Body of pancreas (tissue), 4 donors: ENCODE data around the gene HPS6. TPM values are rescaled to one million over a fixed set of nuclear protein-coding genes. Genes with fewer than 3 reads are reported as not detected.

Experiments
- ATAC-seq: fragments of 150-250 bp; one replicate; pipeline ENCODE4 v1.9.1; 2016
- DNase-seq, 4 donors: peaks; one replicate each; pipeline ENCODE4 v3.0.0-alpha.2; 2019
- H3K27ac ChIP-seq, 4 donors: fragments of 200-600 bp; sonication (generic); 1 replicate in 3 of 4; 2 replicates in 1 of 4; pipeline versions ENCODE4 v1.5.1 to v1.6.1; 2016 to 2019; ENCODE audit warnings: mild to moderate bottlenecking in 1 of 4, mixed read lengths in 1 of 4, moderate library complexity in 1 of 4
- H3K27me3 ChIP-seq, 2 donors: fragments of 200-600 bp; sonication (generic); one replicate each; pipeline ENCODE4 v1.6.0; 2016; ENCODE audit warnings: mild to moderate bottlenecking in 1 of 2
- H3K36me3 ChIP-seq, 2 donors: fragments of 200-600 bp; sonication (generic); replicated peaks in 1 of 2; 2 replicates each; pipeline ENCODE4 v1.5.1; 2016; ENCODE audit warnings: low read depth in 2 of 2; ENCODE audit not compliant: insufficient read depth in 1 of 2
- H3K4me1 ChIP-seq: fragments of 200-600 bp; sonication (generic); one replicate; pipeline ENCODE4 v1.6.0; 2016
- H3K4me3 ChIP-seq, 2 donors: fragments of 200-600 bp; sonication (generic); 1 replicate in 1 of 2; 2 replicates in 1 of 2; pipeline ENCODE4 v1.5.1; 2016 to 2019
- H3K9me3 ChIP-seq, 3 donors: fragments of 200-600 bp; sonication (generic); 1 replicate in 2 of 3; 2 replicates in 1 of 3; pipeline ENCODE4 v1.5.1; 2016
- POLR2A ChIP-seq, 3 donors: fragments of 450-650 bp; IDR thresholded peaks; one replicate each; pipeline ENCODE4 v1.6.1; 2016; ENCODE audit warnings: antibody characterized with exemption in 3 of 3, mild to moderate bottlenecking in 2 of 3
- WGBS, 2 donors: methylation state at CpG; one replicate each; pipeline ENCODE4 v1.1.5; 2017; 5-methylcytosine and 5-hydroxymethylcytosine counted together
- intact Hi-C: fragments of 100-400 bp; cut with DNase I; formaldehyde crosslinking; loops from one replicate; pipeline ENCODE4 v1.15.1; 2023
- small RNA-seq: library from RNA; depleted of rRNA; stranded (forward); fragments of <200 nt; gene quantifications from one replicate; pipeline ENCODE3, GENCODE V24; 2016
- total RNA-seq, 2 donors: library from RNA; depleted of rRNA; stranded (reverse); fragments of >200 nt; gene quantifications; one replicate each; pipeline ENCODE4 v1.1.0, GENCODE V29; 2016
- TF ChIP-seq, protein P1 (sequence below), 7 experiments: fragments of 450-650 bp in 4 of 7; fragments of 200-600 bp in 3 of 7; sonication (generic) in 3 of 7; IDR thresholded peaks; one replicate each; pipeline ENCODE4 v1.5.1; 2016 to 2019; ENCODE audit warnings: antibody characterized with exemption in 7 of 7

Gene HPS6
- total RNA-seq, 2 donors from 2014 or later = 16.6 to 33.0 TPM

DNA sequence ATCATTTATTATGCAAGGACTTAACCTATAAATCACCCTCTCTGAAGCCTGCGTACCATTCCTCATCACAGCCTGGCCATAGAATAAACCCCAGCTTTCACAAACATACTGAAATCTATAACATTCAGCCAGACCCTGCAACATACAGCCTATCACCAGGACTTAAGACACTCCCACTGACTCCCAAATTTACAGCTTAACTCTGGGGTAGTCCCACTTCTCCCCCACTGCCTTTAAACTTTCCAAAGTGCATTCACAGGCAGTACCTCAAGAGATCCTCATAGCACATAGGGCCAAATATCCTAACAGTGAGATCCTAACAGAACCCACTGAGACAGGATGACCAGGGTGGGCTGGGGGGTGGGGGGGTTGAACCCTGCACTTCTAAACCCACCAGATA is 51.5 kb downstream of the HPS6 start:
- no peaks in the 10 kb centered on the region for H3K9me3 ChIP-seq
- H3K4me3 ChIP-seq = no peak overlapping the region
- H3K36me3 ChIP-seq = no peaks in the 10 kb centered on the region
- intact Hi-C loops = no loop called here
- H3K27me3 ChIP-seq = no peaks in the 10 kb centered on the region
- no peak for TF ChIP-seq POLR2A (IDR thresholded peaks at IDR 0.05)
- TF ChIP-seq, protein P1, sequence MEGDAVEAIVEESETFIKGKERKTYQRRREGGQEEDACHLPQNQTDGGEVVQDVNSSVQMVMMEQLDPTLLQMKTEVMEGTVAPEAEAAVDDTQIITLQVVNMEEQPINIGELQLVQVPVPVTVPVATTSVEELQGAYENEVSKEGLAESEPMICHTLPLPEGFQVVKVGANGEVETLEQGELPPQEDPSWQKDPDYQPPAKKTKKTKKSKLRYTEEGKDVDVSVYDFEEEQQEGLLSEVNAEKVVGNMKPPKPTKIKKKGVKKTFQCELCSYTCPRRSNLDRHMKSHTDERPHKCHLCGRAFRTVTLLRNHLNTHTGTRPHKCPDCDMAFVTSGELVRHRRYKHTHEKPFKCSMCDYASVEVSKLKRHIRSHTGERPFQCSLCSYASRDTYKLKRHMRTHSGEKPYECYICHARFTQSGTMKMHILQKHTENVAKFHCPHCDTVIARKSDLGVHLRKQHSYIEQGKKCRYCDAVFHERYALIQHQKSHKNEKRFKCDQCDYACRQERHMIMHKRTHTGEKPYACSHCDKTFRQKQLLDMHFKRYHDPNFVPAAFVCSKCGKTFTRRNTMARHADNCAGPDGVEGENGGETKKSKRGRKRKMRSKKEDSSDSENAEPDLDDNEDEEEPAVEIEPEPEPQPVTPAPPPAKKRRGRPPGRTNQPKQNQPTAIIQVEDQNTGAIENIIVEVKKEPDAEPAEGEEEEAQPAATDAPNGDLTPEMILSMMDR (IDR thresholded peaks at IDR 0.05) = no peak
- WGBS, 2 donors = 78 to 81% methylated on average over 1 of the region's 1 CpG
- ATAC-seq = no peak
- no peak for DNase-seq
- H3K4me1 ChIP-seq = peaks cover 75% of the 10 kb centered on the region
- peak overlapping the region in 3 of 4 donors; percentile 92 to 94 (median 94) for H3K27ac ChIP-seq

Small RNA genes lying within 50 kb of the gene (small RNA-seq; reads per million reads assigned to genes)
- not detected for gene AL500527.1
- gene AL500527.2 = not detected

Other genes with a start within 250 kb of the HPS6 start
- 100 to 1,000 TPM in 1 of 2 donors, 10 to 100 TPM in 1; 83.3 to 110 TPM for gene OGA, start 246.9 kb upstream of the HPS6 start, total RNA-seq
- 10 to 100 TPM in 1 of 2 donors, 1 to 10 TPM in 1; 1.8 to 13.5 TPM for gene KCNIP2, start 221.5 kb upstream of the HPS6 start, total RNA-seq
- gene ARMH3, start 9.2 kb upstream of the HPS6 start, total RNA-seq = 1 to 10 TPM; 5.6 to 8.3 TPM
- gene LDB1, start 55.0 kb downstream of the HPS6 start, total RNA-seq = 10 to 100 TPM; 17.1 to 24.4 TPM
- 10 to 100 TPM; 17.9 to 37.6 TPM for gene PPRC1, start 67.7 kb downstream of the HPS6 start, total RNA-seq
- 10 to 100 TPM; 26.0 to 33.7 TPM for gene NOLC1, start 87.0 kb downstream of the HPS6 start, total RNA-seq
- gene ELOVL3, start 160.9 kb downstream of the HPS6 start, total RNA-seq = not detected
- not detected for gene PITX3, start 176.2 kb downstream of the HPS6 start, total RNA-seq
- gene GBF1, start 180.2 kb downstream of the HPS6 start, total RNA-seq = 10 to 100 TPM; 23.1 to 24.1 TPM